A549 (cell line): ENCODE results near the gene RNU4-1. TPM values are rescaled to one million over a fixed set of nuclear protein-coding genes. Genes with fewer than 3 reads are reported as not detected.

Source experiments
- ATAC-seq, 2 experiments: fragments of 200-7000 bp in 1 of 2; fragments of >200 bp in 1 of 2; cut with Nextera tagmentation in 1 of 2; cut with Tn5 transposase in 1 of 2; 3 replicates each; pipeline versions ENCODE4 v1.8.0 to v1.9.1; 2018 to 2020; ENCODE audit warnings: mild to moderate bottlenecking in 1 of 2, moderate library complexity in 1 of 2
- CTCF ChIA-PET: fragments of 300-600 bp; sonication (Branson Sonifier 250); formaldehyde crosslinking; extraction: SDS; loops from one replicate; lab custom pipeline; 2021; ENCODE audit warnings: antibody characterized with exemption, inconsistent platforms; lab: Yijun Ruan, JAX
- POLR2A ChIA-PET: fragments of 350-600 bp; formaldehyde crosslinking; extraction: SDS; loops from one replicate; lab custom pipeline; 2021; ENCODE audit warnings: antibody characterized with exemption, inconsistent platforms; lab: Yijun Ruan, JAX
- DNase-seq, 2 experiments: peaks; one replicate each; pipeline versions ENCODE4 v3.0.0 to v3.0.0-alpha.2; 2011 to 2016; ENCODE audit warnings: low read depth in 1 of 2, low spot score in 1 of 2
- FAIRE-seq: peaks from 2 replicates; lab custom pipeline; 2011; peaks lifted over from hg19 to GRCh38; lab: Jason Lieb, UNC
- H3K27ac ChIP-seq, 2 experiments: fragments of >200 bp; sonication (Bioruptor Twin); formaldehyde crosslinking; 3 replicates each; pipeline ENCODE4 v1.5.1; 2016 to 2017
- H3K4me1 ChIP-seq: fragments of >200 bp; sonication (Bioruptor Twin); formaldehyde crosslinking; 3 replicates; pipeline ENCODE4 v1.6.1; 2016
- H3K4me2 ChIP-seq: fragments of >200 bp; sonication (Bioruptor Twin); formaldehyde crosslinking; 3 replicates; pipeline ENCODE4 v1.6.1; 2016
- H3K4me3 ChIP-seq: fragments of >200 bp; sonication (Bioruptor Twin); formaldehyde crosslinking; 3 replicates; pipeline ENCODE4 v1.5.1; 2016
- H3K9me3 ChIP-seq: fragments of >200 bp; sonication (Bioruptor Twin); formaldehyde crosslinking; 3 replicates; pipeline ENCODE4 v1.6.1; 2016
- BHLHE40 ChIP-seq: IDR thresholded peaks from 2 replicates; pipeline ENCODE4 v1.6.1; 2012; ENCODE audit warnings: low read depth, low read length, inconsistent platforms
- CBX8 ChIP-seq: fragments of 200-600 bp; sonication (generic); IDR thresholded peaks from 2 replicates; pipeline ENCODE4 v1.6.1; 2016
- CEBPB ChIP-seq, 2 experiments: fragments of >200 bp in 1 of 2; sonication (Bioruptor Twin) in 1 of 2; formaldehyde crosslinking in 1 of 2; IDR thresholded peaks; 2 replicates each; pipeline ENCODE4 v1.6.1; 2012 to 2016
- CHD4 ChIP-seq: fragments of 200-600 bp; sonication (generic); IDR thresholded peaks from 2 replicates; pipeline ENCODE4 v1.6.1; 2016; ENCODE audit warnings: antibody characterized with exemption, mild to moderate bottlenecking, borderline replicate concordance
- EP300 ChIP-seq, 2 experiments: fragments of >200 bp; sonication (Bioruptor Twin); formaldehyde crosslinking; IDR thresholded peaks; 2 replicates in 1 of 2; 3 replicates in 1 of 2; pipeline ENCODE4 v1.6.1; 2016 to 2017
- FOSL2 ChIP-seq, 2 experiments: fragments of 450-650 bp in 1 of 2; fragments of >200 bp in 1 of 2; sonication (Bioruptor Twin) in 1 of 2; formaldehyde crosslinking; IDR thresholded peaks; 2 replicates each; pipeline versions ENCODE4 v1.5.0 to v1.6.1; 2016 to 2020; ENCODE audit warnings: mild to moderate bottlenecking in 1 of 2, moderate library complexity in 1 of 2
- FOXS1 ChIP-seq: fragments of 250-450 bp; sonication (Bioruptor Pico); IDR thresholded peaks from 2 replicates; pipeline ENCODE4 v1.5.0; 2020; ENCODE audit warnings: mild to moderate bottlenecking, moderate library complexity
- GATA3 ChIP-seq: IDR thresholded peaks from 2 replicates; pipeline ENCODE4 v1.6.1; 2012; ENCODE audit warnings: borderline replicate concordance
- JUN ChIP-seq, 2 experiments: fragments of >200 bp; sonication (Bioruptor Twin); formaldehyde crosslinking; IDR thresholded peaks; 2 replicates in 1 of 2; 3 replicates in 1 of 2; pipeline ENCODE4 v1.6.1; 2016 to 2017
- JUNB ChIP-seq: fragments of >200 bp; sonication (Bioruptor Twin); formaldehyde crosslinking; IDR thresholded peaks from 2 replicates; pipeline ENCODE4 v1.6.1; 2016
- MAZ ChIP-seq: fragments of 150-350 bp; IDR thresholded peaks from 2 replicates; pipeline ENCODE4 v1.6.1; 2014; ENCODE audit warnings: antibody characterized with exemption, low read depth, low read length, borderline replicate concordance
- NFE2L2 ChIP-seq: fragments of 150-350 bp; conservative IDR thresholded peaks from 2 replicates; pipeline ENCODE4 v1.6.1; 2014; ENCODE audit warnings: low read length
- NPAS2 ChIP-seq: fragments of 250-450 bp; sonication (Bioruptor Pico); IDR thresholded peaks from 2 replicates; pipeline ENCODE4 v1.8.0; 2022; ENCODE audit warnings: mild to moderate bottlenecking, moderate library complexity, borderline replicate concordance
- PBX3 ChIP-seq: IDR thresholded peaks from 2 replicates; pipeline ENCODE4 v1.6.1; 2012
- POLR2A ChIP-seq: IDR thresholded peaks from 2 replicates; pipeline ENCODE4 v1.6.1; 2012; ENCODE audit warnings: mild to moderate bottlenecking, low read length
- RARB ChIP-seq: fragments of 250-450 bp; sonication (Bioruptor Pico); IDR thresholded peaks from 2 replicates; pipeline ENCODE4 v1.8.0; 2021; ENCODE audit warnings: mild to moderate bottlenecking, moderate library complexity
- RNF2 ChIP-seq: fragments of 200-600 bp; sonication (generic); IDR thresholded peaks from 2 replicates; pipeline ENCODE4 v1.6.1; 2016; ENCODE audit warnings: low read depth, mild to moderate bottlenecking, antibody characterized with exemption, moderate library complexity, borderline replicate concordance
- SMC3 ChIP-seq: fragments of >200 bp; sonication (Bioruptor Twin); formaldehyde crosslinking; IDR thresholded peaks from 3 replicates; pipeline ENCODE4 v1.6.1; 2018; ENCODE audit warnings: inconsistent platforms
- TP53 ChIP-seq: fragments of 250-450 bp; sonication (Bioruptor Pico); IDR thresholded peaks from 2 replicates; pipeline ENCODE4 v1.5.0; 2021; ENCODE audit warnings: mild to moderate bottlenecking, moderate library complexity
- ZFP36 ChIP-seq: fragments of 450-650 bp; IDR thresholded peaks from 2 replicates; pipeline ENCODE4 v1.6.1; 2014; ENCODE audit warnings: borderline replicate concordance; ENCODE audit not compliant: partially characterized antibody
- ZSCAN20 ChIP-seq: fragments of 250-450 bp; sonication (Bioruptor Pico); IDR thresholded peaks from 2 replicates; pipeline ENCODE4 v1.8.0; 2022; ENCODE audit warnings: mild to moderate bottlenecking, moderate library complexity
- WGBS: methylation state at CpG from one replicate; pipeline ENCODE4 v1.1.6; 2017; ENCODE audit errors: missing lambda C conversion rate; 5-methylcytosine and 5-hydroxymethylcytosine counted together
- polyA plus RNA-seq, 4 experiments: library from polyadenylated mRNA; depleted of rRNA in 3 of 4; stranded (reverse); fragments of >200 nt; fragmentation: RNase III in 1 of 4; extraction: RNeasy Plus Mini Kit Qiagen cat#74134 plus additional on column Dnase treatment in 1 of 4; gene quantifications; 2 replicates in 3 of 4; 3 replicates in 1 of 4; pipeline ENCODE4 v1.2.3, GENCODE V29; 2011 to 2017

Gene RNU4-1
- polyA plus RNA-seq, 2 of the 4 experiments (the other 2 are of a cell fraction): not detected

DNA sequence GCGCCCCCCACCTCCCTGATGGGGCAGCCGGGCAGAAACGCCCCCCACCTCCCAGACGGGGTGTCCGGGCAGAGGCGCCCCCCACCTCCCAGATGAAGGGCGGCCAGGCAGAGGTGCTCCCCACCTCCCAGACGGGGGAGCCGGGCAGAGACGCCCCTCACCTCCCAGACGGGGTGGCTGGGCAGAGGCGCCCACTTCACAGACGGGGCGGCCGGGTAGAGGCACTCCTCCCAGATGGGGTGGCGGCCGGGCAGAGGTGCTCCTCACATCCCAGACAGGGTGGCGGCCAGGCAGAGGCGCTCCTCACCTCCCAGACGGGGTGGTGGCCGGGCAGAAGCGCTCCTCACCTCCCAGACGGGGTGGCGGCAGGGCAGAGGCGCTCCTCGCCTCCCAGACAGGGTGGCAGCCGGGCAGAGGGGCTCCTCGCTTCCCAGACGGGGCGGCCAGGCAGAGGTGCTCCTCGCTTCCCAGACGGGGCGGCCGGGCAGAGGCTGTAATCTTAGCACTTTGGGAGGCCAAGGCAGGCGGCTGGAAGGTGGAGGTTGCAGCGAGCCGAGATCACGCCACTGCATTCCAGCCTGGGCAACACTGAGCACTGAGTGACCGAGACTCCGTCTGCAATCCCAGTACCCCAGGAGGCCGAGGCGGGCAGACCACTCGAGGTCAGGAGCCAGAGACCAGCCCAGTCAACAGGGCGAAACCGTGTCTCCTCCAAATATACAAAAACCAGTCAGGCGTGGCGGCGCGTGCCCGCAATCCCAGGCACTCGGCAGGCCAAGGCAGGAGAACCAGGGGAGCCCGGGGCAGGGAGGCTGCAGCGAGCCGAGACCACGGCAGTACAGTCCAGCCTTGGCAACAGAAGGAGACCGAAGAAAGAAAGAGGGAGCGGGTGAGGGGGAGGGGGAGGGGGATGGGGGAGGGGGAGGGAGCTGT lies 14.6 kb downstream of the RNU4-1 start (continued):
- TF ChIP-seq NPAS2 (CRISPR knock-in tag) (no peak), CEBPB (IDR thresholded peaks at IDR 0.05) (no peak)

DNA sequence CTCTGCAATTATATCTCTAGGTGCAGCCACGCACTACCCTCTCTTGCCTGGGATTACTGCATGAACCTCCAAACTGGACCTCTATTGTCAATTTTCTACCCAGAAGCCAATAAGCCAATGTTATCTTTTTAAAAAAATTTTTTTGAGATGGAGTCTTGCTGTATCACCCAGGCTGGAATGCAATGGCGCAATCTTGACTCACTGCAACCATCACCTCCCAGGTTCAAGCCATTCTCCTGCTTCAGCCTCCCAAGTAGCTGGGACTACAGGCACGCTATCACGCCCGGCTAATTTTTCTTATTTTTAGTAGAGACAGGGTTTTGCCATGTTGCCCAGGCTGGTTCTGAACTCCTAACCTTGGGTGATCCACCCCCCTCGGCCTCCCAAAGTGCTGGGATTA lies 16.3 kb downstream of the RNU4-1 start:
- CTCF ChIA-PET: interaction anchor here (3.8 to 43.7 kb wide), 2 partner anchors 11 to 52 kb away, joined by 29 to 1367 read pairs; partner anchors contain the start of gene PXN
- DNase-seq (peak in 1 of 2 experiments; percentile 58), FAIRE-seq (no peak)
- H3K27ac ChIP-seq: peak overlapping the region; percentile 58 to 82
- H3K4me3 ChIP-seq: no peak overlapping the region
- 66% methylated on average over 6 of the region's 6 CpGs for WGBS
- TF ChIP-seq GATA3 (no peak), CEBPB (IDR thresholded peaks at IDR 0.05) (peak; percentile 56 to 83; a peak in 3 of 4 replicates), EP300 (IDR thresholded peaks at IDR 0.05) (no peak), FOSL2 (IDR thresholded peaks at IDR 0.05) (no peak), FOSL2 (CRISPR knock-in tag; IDR thresholded peaks at IDR 0.05) (peak; percentile 58)
- TF ChIP-seq, all 56 proteins: peak for 2
- Histone ChIP-seq H3K9me3 (no peaks in the 10 kb centered on the region), H3K4me1 (peaks cover 23% of the 10 kb centered on the region), H3K4me2 (peak overlapping the region; percentile 50)
- ATAC-seq: peak in 1 of 2 experiments; percentile 52; a peak in 3 of 6 replicates
- POLR2A ChIA-PET: interaction anchor here (1.6 kb wide), 1 partner anchor 14 kb away, joined by 9 read pairs; the partner anchor contains the start of gene RNU4-2

GRCh38 chr12:120267736-120268135 lies 25.3 kb downstream of the RNU4-1 start:
- FAIRE-seq: no peak
- TF ChIP-seq CHD4 (no peak), PBX3 (no peak), POLR2A (no peak), RNF2 (no peak), BHLHE40 (no peak), ZFP36 (no peak), CBX8 (no peak), ZSCAN20 (CRISPR knock-in tag) (no peak), JUN (IDR thresholded peaks at IDR 0.05) (no peak), FOXS1 (CRISPR knock-in tag) (no peak), NFE2L2 (no peak), MAZ (no peak), TP53 (CRISPR knock-in tag) (no peak), RARB (CRISPR knock-in tag) (no peak), JUNB (no peak), GATA3 (no peak), SMC3 (no peak)
- H3K27ac ChIP-seq: 0 out of 6 replicates have a peak overlapping the region, but pooled peaks of 1 of the 2 experiments have one; percentile 2
- ATAC-seq: no peak
- POLR2A ChIA-PET: interaction anchor here (3.8 to 4.5 kb wide), 3 partner anchors 24 to 66 kb away, joined by 32 to 62 read pairs (median 45); partner anchors contain the start of genes RNU4-2 and RPLP0
- CTCF ChIA-PET: interaction anchor here (1.0 to 43.7 kb wide), 4 partner anchors 23 to 67 kb away, joined by 4 to 1367 read pairs (median 328); partner anchors contain the start of gene RPLP0
- no peak overlapping the region for H3K4me2 ChIP-seq
- no peak overlapping the region for H3K4me3 ChIP-seq
- H3K9me3 ChIP-seq: no peaks in the 10 kb centered on the region
- H3K4me1 ChIP-seq: peaks cover 23% of the 10 kb centered on the region
- DNase-seq: no peak
- 64% methylated on average over 4 of the region's 4 CpGs for WGBS
